Endothelial cell of umbilical vein (primary cell): Measurements from ENCODE around the gene NDUFA8. TPM values are rescaled to one million over a fixed set of nuclear protein-coding genes. Genes with fewer than 3 reads are reported as not detected.

Experiments
- BruUV-seq: library from RNA; stranded (reverse); fragments of 400-500 nt; replicated peaks from 2 replicates; lab custom pipeline; 2021; lab: Mats Ljungman, UMichigan
- CTCF ChIA-PET: fragments of 300-600, 350-600 bp; sonication (Branson Sonifier 250); formaldehyde crosslinking; loops from one replicate; lab custom pipeline; 2021; ENCODE audit warnings: antibody characterized with exemption, inconsistent platforms; lab: Charles Lee
- POLR2A ChIA-PET: fragments of 300-600, 350-600 bp; sonication (Branson Sonifier 250); formaldehyde crosslinking; loops from one replicate; lab custom pipeline; 2021; ENCODE audit warnings: antibody characterized with exemption, inconsistent platforms; lab: Charles Lee
- DNase-seq: peaks from one replicate; pipeline ENCODE4 v3.0.0-alpha.2; 2011; ENCODE audit warnings: low read depth, low spot score
- FAIRE-seq: peaks from 2 replicates; lab custom pipeline; 2011; peaks lifted over from hg19 to GRCh38; lab: Jason Lieb, UNC
- H2AFZ ChIP-seq: 2 replicates; pipeline ENCODE4 v1.6.0; 2012; ENCODE audit warnings: low read depth, low read length, control low read depth, inconsistent platforms
- H3K27ac ChIP-seq: 2 replicates; pipeline ENCODE4 v1.5.1; 2011; ENCODE audit warnings: low read depth, mild to moderate bottlenecking, control low read depth, low read length, moderate library complexity; ENCODE audit not compliant: insufficient read depth
- H3K27me3 ChIP-seq, 2 experiments: 2 replicates each; pipeline versions ENCODE4 v1.6.0 to v1.6.1; 2011; ENCODE audit warnings: low read length in 2 of 2, mixed read lengths in 1 of 2; ENCODE audit not compliant: control insufficient read depth in 2 of 2, insufficient read depth in 2 of 2
- H3K36me3 ChIP-seq, 2 experiments: 2 replicates in 1 of 2; 3 replicates in 1 of 2; pipeline ENCODE4 v1.5.1; 2011; ENCODE audit warnings: low read length in 2 of 2, mild to moderate bottlenecking in 1 of 2, moderate library complexity in 1 of 2; ENCODE audit not compliant: control insufficient read depth in 2 of 2, insufficient read depth in 2 of 2; ENCODE audit errors: extremely low read depth in 1 of 2
- H3K4me1 ChIP-seq: 3 replicates; pipeline ENCODE4 v1.5.1; 2011; ENCODE audit warnings: mild to moderate bottlenecking, low read length; ENCODE audit not compliant: control insufficient read depth, insufficient read depth; ENCODE audit errors: extremely low read depth
- H3K4me2 ChIP-seq: 2 replicates; pipeline ENCODE4 v1.6.1; 2011; ENCODE audit warnings: low read length, control low read depth, mixed read lengths; ENCODE audit not compliant: insufficient read depth
- H3K4me3 ChIP-seq, 3 experiments: fragments of 200-600 bp in 1 of 3; sonication (generic), shearing (Covaris generic) in 1 of 3; replicated peaks in 1 of 3; 2 replicates each; pipeline ENCODE4 v1.5.1; 2011 to 2016; ENCODE audit warnings: control low read depth in 3 of 3, low read length in 3 of 3, mild to moderate bottlenecking in 2 of 3, inconsistent platforms in 1 of 3, low read depth in 1 of 3, moderate library complexity in 1 of 3; ENCODE audit not compliant: insufficient read depth in 1 of 3
- H3K79me2 ChIP-seq: 2 replicates; pipeline ENCODE4 v1.6.0; 2012; ENCODE audit warnings: low read length, inconsistent platforms; ENCODE audit not compliant: control insufficient read depth, insufficient read depth
- H3K9ac ChIP-seq: replicated peaks from 2 replicates; pipeline ENCODE3; 2011; ENCODE audit warnings: low read length, control low read depth; ENCODE audit not compliant: insufficient read depth; ENCODE audit errors: extremely low read depth
- H3K9me1 ChIP-seq: replicated peaks from 3 replicates; pipeline ENCODE4 v1.6.0; 2011; ENCODE audit warnings: mild to moderate bottlenecking, low read length; ENCODE audit not compliant: control insufficient read depth, insufficient read depth; ENCODE audit errors: extremely low read depth
- H3K9me3 ChIP-seq: replicated peaks from 2 replicates; pipeline ENCODE4 v1.5.1; 2012; ENCODE audit warnings: low read length, inconsistent platforms; ENCODE audit not compliant: control insufficient read depth, insufficient read depth
- H4K20me1 ChIP-seq: replicated peaks from 2 replicates; pipeline ENCODE3; 2011; ENCODE audit warnings: mild to moderate bottlenecking, low read length; ENCODE audit not compliant: control insufficient read depth, insufficient read depth; ENCODE audit errors: extremely low read depth
- EZH2 ChIP-seq: IDR thresholded peaks from 2 replicates; pipeline ENCODE4 v1.6.1; 2012; ENCODE audit warnings: borderline replicate concordance, low read depth, mild to moderate bottlenecking, moderate library complexity, low read length, inconsistent platforms; ENCODE audit not compliant: severe bottlenecking
- FOS ChIP-seq: IDR thresholded peaks from 2 replicates; pipeline ENCODE4 v1.6.1; 2011; ENCODE audit warnings: mild to moderate bottlenecking, low read length, moderate library complexity, borderline replicate concordance; ENCODE audit not compliant: insufficient read depth
- GATA2 ChIP-seq: IDR thresholded peaks from 2 replicates; pipeline ENCODE4 v1.7.0; 2011; ENCODE audit warnings: low read depth, mild to moderate bottlenecking, moderate library complexity, mixed read lengths, low read length; ENCODE audit not compliant: insufficient read length, insufficient read depth
- JUN ChIP-seq: IDR thresholded peaks from 2 replicates; pipeline ENCODE4 v1.6.1; 2011; ENCODE audit warnings: borderline replicate concordance, low read depth; ENCODE audit not compliant: insufficient read length, insufficient read depth
- MYC ChIP-seq: IDR thresholded peaks from one replicate; pipeline ENCODE4 v1.6.1; 2011; ENCODE audit warnings: mild to moderate bottlenecking, low read depth, low read length
- POLR2A ChIP-seq: IDR thresholded peaks from 2 replicates; pipeline ENCODE4 v1.6.1; 2012; ENCODE audit warnings: low read depth, mild to moderate bottlenecking, control low read depth, low read length
- POLR2AphosphoS5 ChIP-seq: IDR thresholded peaks from 2 replicates; pipeline ENCODE4 v1.6.1; 2012; ENCODE audit warnings: low read depth, mild to moderate bottlenecking, control low read depth, low read length, moderate library complexity; ENCODE audit not compliant: insufficient read depth
- dilution Hi-C: fragments of 300-500 bp; cut with MboI; formaldehyde crosslinking; loops from one replicate; pipeline ENCODE4 v1.15.0; 2019; ENCODE audit warnings: low sequenced_read_pairs; ENCODE audit not compliant: extremely low pct_ligation_motif_present
- intact Hi-C: fragments of 100-400 bp; cut with micrococcal nuclease; formaldehyde crosslinking; loops from one replicate; pipeline ENCODE4 v1.10.0; 2022
- polyA plus RNA-seq, 4 experiments: library from polyadenylated mRNA; depleted of rRNA in 3 of 4; stranded (reverse) in 3 of 4; unstranded in 1 of 4; fragments of >200 nt; gene quantifications; 2 replicates each; pipeline versions ENCODE4 v1.2.1 to v1.2.3, GENCODE V29; 2011 to 2012; ENCODE audit warnings: missing spikeins in 1 of 4
- total RNA-seq: library from RNA; stranded (reverse); gene quantifications from 2 replicates; pipeline ENCODE4 v1.2.3, GENCODE V29; 2021
- TF ChIP-seq, protein P1 (sequence below): IDR thresholded peaks from 2 replicates; pipeline ENCODE4 v1.6.1; 2011; ENCODE audit not compliant: insufficient read depth, insufficient read length
- TF ChIP-seq, protein P2 (sequence below), 2 donors: IDR thresholded peaks; 1 replicate in 1 of 2; 2 replicates in 1 of 2; pipeline ENCODE4 v1.5.1; 2011; ENCODE audit warnings: low read length in 2 of 2, mild to moderate bottlenecking in 2 of 2, moderate library complexity in 2 of 2, control low read depth in 1 of 2, inconsistent platforms in 1 of 2, low read depth in 1 of 2; ENCODE audit not compliant: insufficient read depth in 1 of 2; ENCODE audit errors: extremely low read depth in 1 of 2

NDUFA8 gene
- total and polyA plus RNA-seq, 2 donors (not counting 3 experiments of a cell fraction or from before 2014, with no cell fraction given), result 68.2 to 100 TPM

DNA sequence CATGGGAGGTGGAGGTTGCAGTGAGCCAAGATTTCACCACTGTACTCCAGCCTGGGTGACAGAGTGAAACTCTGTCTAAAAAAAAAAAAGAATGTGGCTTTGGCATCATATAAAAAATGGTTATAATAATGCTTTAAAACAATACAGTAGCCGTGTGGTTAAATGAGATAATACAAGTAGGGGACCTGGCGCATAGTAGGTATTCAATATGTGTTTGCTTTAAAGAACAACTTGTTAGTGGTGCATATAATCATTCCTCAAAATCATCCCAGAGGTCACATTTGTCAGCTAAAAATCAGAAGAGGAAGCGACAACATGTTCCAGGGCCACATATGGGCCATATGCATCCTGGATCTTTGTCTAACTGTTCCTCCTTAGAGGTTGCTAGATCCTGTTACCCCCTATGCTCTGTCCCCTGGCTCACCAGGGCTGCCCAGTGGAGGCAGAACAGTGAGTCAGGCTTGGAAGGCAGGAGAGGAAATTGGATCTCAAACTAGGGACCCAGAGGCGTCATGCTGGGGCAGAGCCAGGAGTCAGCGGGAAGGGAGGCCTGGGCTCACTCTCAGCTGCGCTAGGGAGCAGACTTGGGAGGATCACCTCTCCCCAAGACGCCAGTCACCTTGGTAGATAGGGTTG, 41.5 kb upstream of the NDUFA8 start:
- Histone ChIP-seq H3K36me3 (no peaks in the 10 kb centered on the region), H3K9me3 (no peaks in the 10 kb centered on the region), H3K9me1 (no peaks in the 10 kb centered on the region), H2AFZ (no peak overlapping the region), H3K4me2 (no peak overlapping the region), H3K27me3 (peaks cover 3 to 13% of the 10 kb centered on the region in 2 experiments), H3K79me2 (no peaks in the 10 kb centered on the region), H4K20me1 (no peaks in the 10 kb centered on the region), H3K4me1 (no peaks in the 10 kb centered on the region), H3K9ac (no peak overlapping the region), H3K4me3 (no peak overlapping the region), H3K27ac (no peak overlapping the region)
- peak; percentile 18 for DNase-seq
- POLR2A ChIA-PET, result no interaction called here
- intact Hi-C loops (no loop called here), dilution Hi-C loops (no loop called here)
- CTCF ChIA-PET, result interaction anchor here (1.0 to 2.2 kb wide), 5 partner anchors 8 to 149 kb away, joined by 3 to 9 read pairs (median 3); no protein-coding TSS in a partner anchor
- BruUV-seq, result no TSS peak
- TF ChIP-seq POLR2AphosphoS5, result no peak
- TF ChIP-seq FOS, result no peak
- TF ChIP-seq JUN, result no peak
- TF ChIP-seq, protein P1, sequence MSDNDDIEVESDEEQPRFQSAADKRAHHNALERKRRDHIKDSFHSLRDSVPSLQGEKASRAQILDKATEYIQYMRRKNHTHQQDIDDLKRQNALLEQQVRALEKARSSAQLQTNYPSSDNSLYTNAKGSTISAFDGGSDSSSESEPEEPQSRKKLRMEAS, result no peak
- no peak for TF ChIP-seq POLR2A
- FAIRE-seq, result no peak

DNA sequence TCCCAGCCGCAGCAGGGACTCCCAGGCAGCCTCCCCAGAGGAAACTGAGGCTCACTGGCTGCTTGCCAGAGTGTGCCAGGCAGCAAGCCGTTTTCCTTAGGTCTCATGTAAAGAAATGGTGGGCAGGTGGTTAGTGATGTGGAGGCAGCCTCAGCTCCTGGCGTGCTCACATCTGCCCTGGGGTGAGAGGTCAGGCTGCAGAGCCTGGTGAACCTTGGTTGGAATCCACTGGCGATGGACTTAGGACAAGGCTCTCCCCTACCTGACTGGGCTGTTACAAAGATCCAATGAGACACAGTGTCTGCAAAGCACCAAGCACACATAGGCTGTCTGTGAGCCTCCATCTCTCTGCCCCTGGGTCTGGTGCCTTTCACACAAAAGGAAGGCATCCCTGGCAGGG, 38.3 kb upstream of the NDUFA8 start:
- no TSS peak for BruUV-seq
- Histone ChIP-seq H4K20me1 (no peaks in the 10 kb centered on the region), H3K9ac (no peak overlapping the region), H3K9me3 (no peaks in the 10 kb centered on the region), H3K27ac (no peak overlapping the region), H3K4me1 (no peaks in the 10 kb centered on the region), H3K79me2 (no peaks in the 10 kb centered on the region), H3K4me2 (no peak overlapping the region), H3K27me3 (peaks cover 3 to 13% of the 10 kb centered on the region in 2 experiments), H3K4me3 (no peak overlapping the region), H3K9me1 (no peaks in the 10 kb centered on the region), H3K36me3 (no peaks in the 10 kb centered on the region), H2AFZ (no peak overlapping the region)
- no peak for FAIRE-seq
- no peak for DNase-seq
- ChIA-PET POLR2A (no interaction called here), CTCF (no interaction called here)
- dilution Hi-C loops, result no loop called here
- no peak for TF ChIP-seq MYC
- no peak for TF ChIP-seq POLR2A
- no peak for TF ChIP-seq POLR2AphosphoS5
- TF ChIP-seq, protein P1, result no peak
- TF ChIP-seq GATA2, result no peak
- no peak for TF ChIP-seq EZH2
- TF ChIP-seq FOS, result no peak
- TF ChIP-seq JUN, result no peak
- TF ChIP-seq, protein P2, sequence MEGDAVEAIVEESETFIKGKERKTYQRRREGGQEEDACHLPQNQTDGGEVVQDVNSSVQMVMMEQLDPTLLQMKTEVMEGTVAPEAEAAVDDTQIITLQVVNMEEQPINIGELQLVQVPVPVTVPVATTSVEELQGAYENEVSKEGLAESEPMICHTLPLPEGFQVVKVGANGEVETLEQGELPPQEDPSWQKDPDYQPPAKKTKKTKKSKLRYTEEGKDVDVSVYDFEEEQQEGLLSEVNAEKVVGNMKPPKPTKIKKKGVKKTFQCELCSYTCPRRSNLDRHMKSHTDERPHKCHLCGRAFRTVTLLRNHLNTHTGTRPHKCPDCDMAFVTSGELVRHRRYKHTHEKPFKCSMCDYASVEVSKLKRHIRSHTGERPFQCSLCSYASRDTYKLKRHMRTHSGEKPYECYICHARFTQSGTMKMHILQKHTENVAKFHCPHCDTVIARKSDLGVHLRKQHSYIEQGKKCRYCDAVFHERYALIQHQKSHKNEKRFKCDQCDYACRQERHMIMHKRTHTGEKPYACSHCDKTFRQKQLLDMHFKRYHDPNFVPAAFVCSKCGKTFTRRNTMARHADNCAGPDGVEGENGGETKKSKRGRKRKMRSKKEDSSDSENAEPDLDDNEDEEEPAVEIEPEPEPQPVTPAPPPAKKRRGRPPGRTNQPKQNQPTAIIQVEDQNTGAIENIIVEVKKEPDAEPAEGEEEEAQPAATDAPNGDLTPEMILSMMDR (IDR thresholded peaks at IDR 0.05; ENCODE audit: extremely low read depth in 1 of 2, insufficient read depth in 1 of 2, low read depth in 1 of 2, low read length in 2 of 2), result no peak
- intact Hi-C loops, result no loop called here
